Trophoblast cell (in vitro differentiated cells and primary cell): ENCODE results near the gene SLC10A7.

Experiments
- DNase-seq, 2 donors: peaks; one replicate each; pipeline ENCODE4 v3.0.0-alpha.2; 2016
- H2AFZ ChIP-seq: 2 replicates; pipeline ENCODE4 v1.6.1; 2013; ENCODE audit warnings: low read length, moderate library complexity, mild to moderate bottlenecking; ENCODE audit not compliant: insufficient read depth, poor library complexity
- H2AK5ac ChIP-seq: 2 replicates; pipeline ENCODE4 v1.6.1; 2013; ENCODE audit warnings: mild to moderate bottlenecking, low read length
- H2BK120ac ChIP-seq: 2 replicates; pipeline ENCODE4 v1.6.1; 2013; ENCODE audit warnings: low read length, mild to moderate bottlenecking, moderate library complexity; ENCODE audit not compliant: insufficient read depth, poor library complexity
- H2BK12ac ChIP-seq: 2 replicates; pipeline ENCODE4 v1.6.1; 2013; ENCODE audit warnings: mild to moderate bottlenecking, low read length, moderate library complexity
- H2BK5ac ChIP-seq: 2 replicates; pipeline ENCODE4 v1.6.1; 2013; ENCODE audit warnings: low read length, low read depth, moderate library complexity, mild to moderate bottlenecking; ENCODE audit not compliant: poor library complexity
- H3K14ac ChIP-seq: 2 replicates; pipeline ENCODE4 v1.6.1; 2013; ENCODE audit warnings: mild to moderate bottlenecking, low read length
- H3K18ac ChIP-seq: 2 replicates; pipeline ENCODE4 v1.6.1; 2013; ENCODE audit warnings: mild to moderate bottlenecking, low read length
- H3K23ac ChIP-seq: 2 replicates; pipeline ENCODE4 v1.6.1; 2013; ENCODE audit warnings: low read length
- H3K27ac ChIP-seq: 2 replicates; pipeline ENCODE4 v1.5.1; 2013; ENCODE audit warnings: low read depth, mild to moderate bottlenecking, inconsistent platforms, low read length, moderate library complexity
- H3K27me3 ChIP-seq: 2 replicates; pipeline ENCODE4 v1.6.1; 2013; ENCODE audit warnings: inconsistent platforms, mild to moderate bottlenecking, low read length, moderate library complexity; ENCODE audit not compliant: insufficient read depth
- H3K36me3 ChIP-seq, 2 experiments: 1 replicate in 1 of 2; 2 replicates in 1 of 2; pipeline ENCODE4 v1.6.1; 2013; ENCODE audit warnings: low read length in 2 of 2, mild to moderate bottlenecking in 2 of 2, moderate library complexity in 1 of 2; ENCODE audit not compliant: insufficient read depth in 2 of 2, control insufficient read depth in 1 of 2
- H3K4ac ChIP-seq: 2 replicates; pipeline ENCODE4 v1.6.1; 2013; ENCODE audit warnings: low read depth, mild to moderate bottlenecking, low read length, moderate library complexity
- H3K4me1 ChIP-seq, 2 experiments: 1 replicate in 1 of 2; 2 replicates in 1 of 2; pipeline ENCODE4 v1.6.1; 2013; ENCODE audit warnings: low read length in 2 of 2, mild to moderate bottlenecking in 2 of 2, moderate library complexity in 1 of 2; ENCODE audit not compliant: insufficient read depth in 2 of 2, control insufficient read depth in 1 of 2
- H3K4me2 ChIP-seq: 2 replicates; pipeline ENCODE4 v1.6.1; 2013; ENCODE audit warnings: inconsistent platforms, mild to moderate bottlenecking, low read length, moderate library complexity
- H3K4me3 ChIP-seq: 2 replicates; pipeline ENCODE4 v1.5.1; 2013; ENCODE audit warnings: mild to moderate bottlenecking, low read depth, low read length, inconsistent platforms
- H3K79me1 ChIP-seq: one replicate; pipeline ENCODE4 v1.6.1; 2013; ENCODE audit warnings: low read length
- H3K79me2 ChIP-seq: 2 replicates; pipeline ENCODE4 v1.6.1; 2013; ENCODE audit warnings: low read length, mild to moderate bottlenecking; ENCODE audit not compliant: control insufficient read depth, insufficient read depth, poor library complexity
- H3K9ac ChIP-seq: 2 replicates; pipeline ENCODE4 v1.6.1; 2013; ENCODE audit warnings: mild to moderate bottlenecking, low read length
- H3K9me3 ChIP-seq: 2 replicates; pipeline ENCODE4 v1.6.1; 2013; ENCODE audit warnings: low read depth, mild to moderate bottlenecking, control low read depth, inconsistent platforms, low read length; ENCODE audit not compliant: insufficient read depth
- H4K12ac ChIP-seq: 2 replicates; pipeline ENCODE4 v1.6.1; 2013; ENCODE audit warnings: low read depth, mild to moderate bottlenecking, low read length, moderate library complexity
- H4K8ac ChIP-seq: 2 replicates; pipeline ENCODE4 v1.6.1; 2013; ENCODE audit warnings: low read depth, mild to moderate bottlenecking, low read length, moderate library complexity
- H4K91ac ChIP-seq: one replicate; pipeline ENCODE4 v1.6.1; 2013; ENCODE audit warnings: low read depth, mild to moderate bottlenecking, low read length, moderate library complexity
- WGBS: extraction: QIAGEN DNeasy Blood & Tissue Kit; methylation state at CpG from one replicate; pipeline ENCODE4 v1.1.7; 2013; ENCODE audit warnings: missing lambda C conversion rate; ENCODE audit not compliant: insufficient read length, insufficient coverage; ENCODE audit errors: extremely low coverage; 5-methylcytosine and 5-hydroxymethylcytosine counted together

The SLC10A7 gene

GRCh38 chr4:146342600-146343192 is 179.0 kb downstream of the SLC10A7 start:
- Histone ChIP-seq H3K18ac (no peak overlapping the region), H2AK5ac (no peak overlapping the region), H3K36me3 (no peaks in the 10 kb centered on the region), H4K8ac (no peak overlapping the region), H3K4me3 (no peak overlapping the region), H3K4me1 (no peaks in the 10 kb centered on the region), H3K79me1 (no peaks in the 10 kb centered on the region), H3K79me2 (no peaks in the 10 kb centered on the region), H2BK12ac (no peak overlapping the region), H4K12ac (no peak overlapping the region), H3K9me3 (no peaks in the 10 kb centered on the region), H3K9ac (no peak overlapping the region), H3K27me3 (no peaks in the 10 kb centered on the region), H2AFZ (no peak overlapping the region), H3K23ac (no peak overlapping the region), H4K91ac (no peak overlapping the region), H3K4ac (no peak overlapping the region), H2BK5ac (no peak overlapping the region), H3K27ac (no peak overlapping the region), H2BK120ac (no peak overlapping the region), H3K4me2 (no peak overlapping the region), H3K14ac (no peak overlapping the region)
- DNase-seq: peak; percentile 30 to 82
- no CpG with 5 or more reads among the region's 1 CpG for WGBS

DNA sequence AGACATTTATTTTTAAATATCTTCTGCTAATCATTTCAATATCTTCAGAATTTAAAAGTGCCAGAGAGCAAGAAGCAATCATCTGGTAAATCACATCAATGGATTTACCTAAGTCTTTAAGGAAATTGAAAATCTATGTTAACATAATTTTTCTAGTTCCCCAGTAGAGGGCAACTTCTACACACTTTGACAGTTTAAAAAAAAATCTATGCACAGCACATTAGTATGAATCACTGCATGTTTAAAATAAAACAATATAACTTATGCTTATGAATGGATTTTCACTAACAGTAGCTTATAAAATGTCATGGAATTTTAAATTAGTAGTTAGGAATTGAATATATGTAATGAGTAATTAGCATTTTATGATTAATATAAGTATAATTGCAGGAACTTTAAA is 180.9 kb downstream of the SLC10A7 start:
- no peak overlapping the region for H3K4me2 ChIP-seq
- H3K27me3 ChIP-seq: no peaks in the 10 kb centered on the region
- no peak overlapping the region for H4K12ac ChIP-seq
- H4K8ac ChIP-seq: no peak overlapping the region
- H3K36me3 ChIP-seq: no peaks in the 10 kb centered on the region
- H2BK12ac ChIP-seq: no peak overlapping the region
- H3K4me3 ChIP-seq: no peak overlapping the region
- no peaks in the 10 kb centered on the region for H3K79me1 ChIP-seq
- no peak overlapping the region for H3K23ac ChIP-seq
- no peak overlapping the region for H3K18ac ChIP-seq
- H3K79me2 ChIP-seq: no peaks in the 10 kb centered on the region
- no peak overlapping the region for H4K91ac ChIP-seq
- H3K4ac ChIP-seq: no peak overlapping the region
- no peak overlapping the region for H2AK5ac ChIP-seq
- no peak overlapping the region for H3K14ac ChIP-seq
- H3K27ac ChIP-seq: no peak overlapping the region
- peak in 1 of 2 donors; percentile 48 for DNase-seq
- no peaks in the 10 kb centered on the region for H3K4me1 ChIP-seq
- no peak overlapping the region for H2BK120ac ChIP-seq
- no peaks in the 10 kb centered on the region for H3K9me3 ChIP-seq
- H3K9ac ChIP-seq: no peak overlapping the region
- no peak overlapping the region for H2BK5ac ChIP-seq
- no peak overlapping the region for H2AFZ ChIP-seq

DNA sequence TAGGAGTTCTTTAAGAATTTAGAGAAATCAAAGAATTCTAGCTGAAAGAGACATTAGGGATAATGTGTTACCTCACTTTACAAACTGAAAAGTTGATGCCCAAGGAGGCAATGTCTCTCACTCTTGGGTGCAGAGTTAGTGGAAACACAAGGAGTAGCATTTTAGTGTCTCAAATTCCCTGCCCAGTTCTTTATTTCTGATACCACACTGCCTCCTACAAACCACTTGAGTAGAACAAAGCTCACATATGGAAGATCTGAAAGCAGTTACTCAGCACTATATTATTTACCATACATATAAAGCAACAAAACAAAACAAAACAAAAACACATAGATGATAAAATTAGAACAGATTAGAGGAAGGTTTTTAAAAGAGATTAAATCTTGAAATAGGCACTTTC is 183.2 kb downstream of the SLC10A7 start:
- Histone ChIP-seq H4K91ac (no peak overlapping the region), H3K27me3 (no peaks in the 10 kb centered on the region), H2AFZ (no peak overlapping the region), H2BK120ac (no peak overlapping the region), H3K18ac (no peak overlapping the region), H3K27ac (no peak overlapping the region), H3K4me3 (no peak overlapping the region), H3K79me2 (no peaks in the 10 kb centered on the region), H3K9me3 (no peaks in the 10 kb centered on the region), H3K9ac (no peak overlapping the region), H2BK12ac (no peak overlapping the region), H3K79me1 (no peaks in the 10 kb centered on the region), H2BK5ac (no peak overlapping the region), H3K4me2 (no peak overlapping the region), H3K4ac (no peak overlapping the region), H3K36me3 (no peaks in the 10 kb centered on the region), H4K8ac (no peak overlapping the region), H2AK5ac (no peak overlapping the region), H3K14ac (no peak overlapping the region), H4K12ac (no peak overlapping the region), H3K4me1 (no peaks in the 10 kb centered on the region), H3K23ac (no peak overlapping the region)
- no peak for DNase-seq

GRCh38 chr4:146336410-146336807 is 185.3 kb downstream of the SLC10A7 start:
- DNase-seq: peak in 1 of 2 donors; percentile 21
- H3K9me3 ChIP-seq: no peaks in the 10 kb centered on the region
- no peak overlapping the region for H2AFZ ChIP-seq

More at GRCh38 chr4:146336410-146336807, 185.3 kb downstream of the SLC10A7 start:
- Histone ChIP-seq H4K91ac (no peak overlapping the region), H2BK12ac (no peak overlapping the region), H3K27ac (no peak overlapping the region), H2AK5ac (no peak overlapping the region), H4K12ac (no peak overlapping the region), H3K9ac (no peak overlapping the region), H3K4me1 (no peaks in the 10 kb centered on the region), H4K8ac (no peak overlapping the region), H2BK120ac (no peak overlapping the region), H3K79me2 (no peaks in the 10 kb centered on the region), H3K79me1 (no peaks in the 10 kb centered on the region), H3K4me3 (no peak overlapping the region), H3K4me2 (no peak overlapping the region), H3K27me3 (no peaks in the 10 kb centered on the region), H3K23ac (no peak overlapping the region), H3K14ac (no peak overlapping the region), H3K4ac (no peak overlapping the region), H3K36me3 (no peaks in the 10 kb centered on the region), H2BK5ac (no peak overlapping the region), H3K18ac (no peak overlapping the region)
- no CpG with 5 or more reads among the region's 1 CpG for WGBS
